Endothelial cell of umbilical vein (primary cell): ENCODE measurements around the gene CLPX. TPM values are rescaled to one million over a fixed set of nuclear protein-coding genes. Genes with fewer than 3 reads are reported as not detected.
"Not testable (repeated sequence)": the region's sequence is repeated elsewhere in the genome, so short reads cannot be mapped to it uniquely, and the experiment has no call there.

Source experiments
- BruUV-seq: library from RNA; stranded (reverse); fragments of 400-500 nt; replicated peaks from 2 replicates; lab custom pipeline; 2021; lab: Mats Ljungman, UMichigan
- CTCF ChIA-PET: fragments of 300-600, 350-600 bp; sonication (Branson Sonifier 250); formaldehyde crosslinking; loops from one replicate; lab custom pipeline; 2021; ENCODE audit warnings: antibody characterized with exemption, inconsistent platforms; lab: Charles Lee
- POLR2A ChIA-PET: fragments of 300-600, 350-600 bp; sonication (Branson Sonifier 250); formaldehyde crosslinking; loops from one replicate; lab custom pipeline; 2021; ENCODE audit warnings: antibody characterized with exemption, inconsistent platforms; lab: Charles Lee
- DNase-seq: peaks from one replicate; pipeline ENCODE4 v3.0.0-alpha.2; 2011; ENCODE audit warnings: low read depth, low spot score
- FAIRE-seq: peaks from 2 replicates; lab custom pipeline; 2011; peaks lifted over from hg19 to GRCh38; lab: Jason Lieb, UNC
- H2AFZ ChIP-seq: 2 replicates; pipeline ENCODE4 v1.6.0; 2012; ENCODE audit warnings: low read depth, low read length, control low read depth, inconsistent platforms
- H3K27ac ChIP-seq: 2 replicates; pipeline ENCODE4 v1.5.1; 2011; ENCODE audit warnings: low read depth, mild to moderate bottlenecking, control low read depth, low read length, moderate library complexity; ENCODE audit not compliant: insufficient read depth
- H3K27me3 ChIP-seq, 2 experiments: 2 replicates each; pipeline versions ENCODE4 v1.6.0 to v1.6.1; 2011; ENCODE audit warnings: low read length in 2 of 2, mixed read lengths in 1 of 2; ENCODE audit not compliant: control insufficient read depth in 2 of 2, insufficient read depth in 2 of 2
- H3K36me3 ChIP-seq, 2 experiments: 2 replicates in 1 of 2; 3 replicates in 1 of 2; pipeline ENCODE4 v1.5.1; 2011; ENCODE audit warnings: low read length in 2 of 2, mild to moderate bottlenecking in 1 of 2, moderate library complexity in 1 of 2; ENCODE audit not compliant: control insufficient read depth in 2 of 2, insufficient read depth in 2 of 2; ENCODE audit errors: extremely low read depth in 1 of 2
- H3K4me1 ChIP-seq: 3 replicates; pipeline ENCODE4 v1.5.1; 2011; ENCODE audit warnings: mild to moderate bottlenecking, low read length; ENCODE audit not compliant: control insufficient read depth, insufficient read depth; ENCODE audit errors: extremely low read depth
- H3K4me2 ChIP-seq: 2 replicates; pipeline ENCODE4 v1.6.1; 2011; ENCODE audit warnings: low read length, control low read depth, mixed read lengths; ENCODE audit not compliant: insufficient read depth
- H3K4me3 ChIP-seq, 3 experiments: fragments of 200-600 bp in 1 of 3; sonication (generic), shearing (Covaris generic) in 1 of 3; replicated peaks in 1 of 3; 2 replicates each; pipeline ENCODE4 v1.5.1; 2011 to 2016; ENCODE audit warnings: control low read depth in 3 of 3, low read length in 3 of 3, mild to moderate bottlenecking in 2 of 3, inconsistent platforms in 1 of 3, low read depth in 1 of 3, moderate library complexity in 1 of 3; ENCODE audit not compliant: insufficient read depth in 1 of 3
- H3K79me2 ChIP-seq: 2 replicates; pipeline ENCODE4 v1.6.0; 2012; ENCODE audit warnings: low read length, inconsistent platforms; ENCODE audit not compliant: control insufficient read depth, insufficient read depth
- H3K9ac ChIP-seq: replicated peaks from 2 replicates; pipeline ENCODE3; 2011; ENCODE audit warnings: low read length, control low read depth; ENCODE audit not compliant: insufficient read depth; ENCODE audit errors: extremely low read depth
- H3K9me1 ChIP-seq: replicated peaks from 3 replicates; pipeline ENCODE4 v1.6.0; 2011; ENCODE audit warnings: mild to moderate bottlenecking, low read length; ENCODE audit not compliant: control insufficient read depth, insufficient read depth; ENCODE audit errors: extremely low read depth
- H3K9me3 ChIP-seq: replicated peaks from 2 replicates; pipeline ENCODE4 v1.5.1; 2012; ENCODE audit warnings: low read length, inconsistent platforms; ENCODE audit not compliant: control insufficient read depth, insufficient read depth
- H4K20me1 ChIP-seq: replicated peaks from 2 replicates; pipeline ENCODE3; 2011; ENCODE audit warnings: mild to moderate bottlenecking, low read length; ENCODE audit not compliant: control insufficient read depth, insufficient read depth; ENCODE audit errors: extremely low read depth
- EZH2 ChIP-seq: IDR thresholded peaks from 2 replicates; pipeline ENCODE4 v1.6.1; 2012; ENCODE audit warnings: borderline replicate concordance, low read depth, mild to moderate bottlenecking, moderate library complexity, low read length, inconsistent platforms; ENCODE audit not compliant: severe bottlenecking
- FOS ChIP-seq: IDR thresholded peaks from 2 replicates; pipeline ENCODE4 v1.6.1; 2011; ENCODE audit warnings: mild to moderate bottlenecking, low read length, moderate library complexity, borderline replicate concordance; ENCODE audit not compliant: insufficient read depth
- GATA2 ChIP-seq: IDR thresholded peaks from 2 replicates; pipeline ENCODE4 v1.7.0; 2011; ENCODE audit warnings: low read depth, mild to moderate bottlenecking, moderate library complexity, mixed read lengths, low read length; ENCODE audit not compliant: insufficient read length, insufficient read depth
- JUN ChIP-seq: IDR thresholded peaks from 2 replicates; pipeline ENCODE4 v1.6.1; 2011; ENCODE audit warnings: borderline replicate concordance, low read depth; ENCODE audit not compliant: insufficient read length, insufficient read depth
- MYC ChIP-seq: IDR thresholded peaks from one replicate; pipeline ENCODE4 v1.6.1; 2011; ENCODE audit warnings: mild to moderate bottlenecking, low read depth, low read length
- POLR2A ChIP-seq: IDR thresholded peaks from 2 replicates; pipeline ENCODE4 v1.6.1; 2012; ENCODE audit warnings: low read depth, mild to moderate bottlenecking, control low read depth, low read length
- POLR2AphosphoS5 ChIP-seq: IDR thresholded peaks from 2 replicates; pipeline ENCODE4 v1.6.1; 2012; ENCODE audit warnings: low read depth, mild to moderate bottlenecking, control low read depth, low read length, moderate library complexity; ENCODE audit not compliant: insufficient read depth
- dilution Hi-C: fragments of 300-500 bp; cut with MboI; formaldehyde crosslinking; loops from one replicate; pipeline ENCODE4 v1.15.0; 2019; ENCODE audit warnings: low sequenced_read_pairs; ENCODE audit not compliant: extremely low pct_ligation_motif_present
- intact Hi-C: fragments of 100-400 bp; cut with micrococcal nuclease; formaldehyde crosslinking; loops from one replicate; pipeline ENCODE4 v1.10.0; 2022
- polyA plus RNA-seq, 4 experiments: library from polyadenylated mRNA; depleted of rRNA in 3 of 4; stranded (reverse) in 3 of 4; unstranded in 1 of 4; fragments of >200 nt; gene quantifications; 2 replicates each; pipeline versions ENCODE4 v1.2.1 to v1.2.3, GENCODE V29; 2011 to 2012; ENCODE audit warnings: missing spikeins in 1 of 4
- total RNA-seq: library from RNA; stranded (reverse); gene quantifications from 2 replicates; pipeline ENCODE4 v1.2.3, GENCODE V29; 2021
- TF ChIP-seq, protein P1 (sequence below): IDR thresholded peaks from 2 replicates; pipeline ENCODE4 v1.6.1; 2011; ENCODE audit not compliant: insufficient read depth, insufficient read length
- TF ChIP-seq, protein P2 (sequence below), 2 donors: IDR thresholded peaks; 1 replicate in 1 of 2; 2 replicates in 1 of 2; pipeline ENCODE4 v1.5.1; 2011; ENCODE audit warnings: low read length in 2 of 2, mild to moderate bottlenecking in 2 of 2, moderate library complexity in 2 of 2, control low read depth in 1 of 2, inconsistent platforms in 1 of 2, low read depth in 1 of 2; ENCODE audit not compliant: insufficient read depth in 1 of 2; ENCODE audit errors: extremely low read depth in 1 of 2

CLPX gene
- total and polyA plus RNA-seq, 2 donors (not counting 3 experiments of a cell fraction or from before 2014, with no cell fraction given): 11.1 to 41.4 TPM

DNA sequence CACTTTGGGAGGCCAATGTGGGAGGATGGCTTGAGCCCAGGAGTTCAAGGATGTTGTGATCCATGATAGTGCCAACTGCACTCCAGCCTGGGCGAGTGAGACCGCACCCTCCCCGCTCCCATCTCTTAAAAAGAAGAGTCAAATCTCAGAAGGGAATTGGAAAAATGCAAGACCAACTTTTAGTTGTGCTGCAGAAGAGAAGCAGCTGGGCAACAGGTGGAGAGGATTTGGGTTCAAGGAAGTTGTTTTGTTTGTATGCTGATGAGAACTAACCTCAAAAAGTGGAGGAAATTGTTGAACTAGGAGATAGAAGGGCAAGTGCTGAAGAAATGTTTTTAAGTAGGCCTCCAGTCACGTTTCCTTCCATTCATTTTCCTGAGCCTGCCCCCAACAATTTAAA, 38.7 kb downstream of the CLPX start:
- POLR2A ChIA-PET: no interaction called here
- CTCF ChIA-PET: no interaction called here
- no TSS peak for BruUV-seq
- Histone ChIP-seq H3K36me3 (peaks cover 3% of the 10 kb centered on the region in 2 experiments), H3K4me3 (no peak overlapping the region), H3K9ac (no peak overlapping the region), H3K27me3 (no peaks in the 10 kb centered on the region), H3K9me1 (no peaks in the 10 kb centered on the region), H3K9me3 (no peaks in the 10 kb centered on the region), H2AFZ (no peak overlapping the region), H3K27ac (no peak overlapping the region), H3K4me2 (no peak overlapping the region), H3K79me2 (no peaks in the 10 kb centered on the region), H3K4me1 (no peaks in the 10 kb centered on the region), H4K20me1 (no peaks in the 10 kb centered on the region)
- TF ChIP-seq FOS (no peak), POLR2A (no peak), EZH2 (no peak), MYC (no peak), GATA2 (no peak), POLR2AphosphoS5 (no peak), JUN (no peak)
- TF ChIP-seq, protein P1, sequence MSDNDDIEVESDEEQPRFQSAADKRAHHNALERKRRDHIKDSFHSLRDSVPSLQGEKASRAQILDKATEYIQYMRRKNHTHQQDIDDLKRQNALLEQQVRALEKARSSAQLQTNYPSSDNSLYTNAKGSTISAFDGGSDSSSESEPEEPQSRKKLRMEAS: no peak
- TF ChIP-seq, protein P2, sequence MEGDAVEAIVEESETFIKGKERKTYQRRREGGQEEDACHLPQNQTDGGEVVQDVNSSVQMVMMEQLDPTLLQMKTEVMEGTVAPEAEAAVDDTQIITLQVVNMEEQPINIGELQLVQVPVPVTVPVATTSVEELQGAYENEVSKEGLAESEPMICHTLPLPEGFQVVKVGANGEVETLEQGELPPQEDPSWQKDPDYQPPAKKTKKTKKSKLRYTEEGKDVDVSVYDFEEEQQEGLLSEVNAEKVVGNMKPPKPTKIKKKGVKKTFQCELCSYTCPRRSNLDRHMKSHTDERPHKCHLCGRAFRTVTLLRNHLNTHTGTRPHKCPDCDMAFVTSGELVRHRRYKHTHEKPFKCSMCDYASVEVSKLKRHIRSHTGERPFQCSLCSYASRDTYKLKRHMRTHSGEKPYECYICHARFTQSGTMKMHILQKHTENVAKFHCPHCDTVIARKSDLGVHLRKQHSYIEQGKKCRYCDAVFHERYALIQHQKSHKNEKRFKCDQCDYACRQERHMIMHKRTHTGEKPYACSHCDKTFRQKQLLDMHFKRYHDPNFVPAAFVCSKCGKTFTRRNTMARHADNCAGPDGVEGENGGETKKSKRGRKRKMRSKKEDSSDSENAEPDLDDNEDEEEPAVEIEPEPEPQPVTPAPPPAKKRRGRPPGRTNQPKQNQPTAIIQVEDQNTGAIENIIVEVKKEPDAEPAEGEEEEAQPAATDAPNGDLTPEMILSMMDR (IDR thresholded peaks at IDR 0.05; ENCODE audit: extremely low read depth in 1 of 2, insufficient read depth in 1 of 2, low read depth in 1 of 2, low read length in 2 of 2): no peak
- FAIRE-seq (no peak), DNase-seq (no peak)
- intact Hi-C loops (no loop called here), dilution Hi-C loops (no loop called here)

DNA sequence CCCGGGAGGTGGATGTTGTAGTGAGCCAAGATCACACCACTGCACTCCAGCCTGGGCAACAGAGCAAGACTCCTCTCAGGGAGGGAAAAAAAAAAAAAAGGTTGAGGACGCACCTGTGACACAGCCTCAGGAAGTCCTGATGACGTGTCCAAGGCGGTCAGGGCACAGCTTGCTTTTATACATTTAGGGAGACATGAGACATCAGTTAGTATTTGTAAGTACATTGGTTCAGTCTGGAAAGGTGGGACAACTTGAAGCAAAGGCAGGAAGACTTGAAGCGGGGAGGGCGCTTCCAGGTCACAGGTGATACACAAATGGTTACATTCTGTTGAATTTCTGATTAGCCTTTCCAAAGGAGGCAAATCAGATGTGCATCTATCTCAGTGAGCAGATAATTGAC, 46.5 kb downstream of the CLPX start:
- H3K27me3 ChIP-seq, H3K36me3 ChIP-seq, H3K4me3 ChIP-seq, intact Hi-C loops, H3K4me1 ChIP-seq, BruUV-seq, DNase-seq, H3K9me1 ChIP-seq, H4K20me1 ChIP-seq, FAIRE-seq, H2AFZ ChIP-seq, POLR2A ChIA-PET, H3K4me2 ChIP-seq, H3K79me2 ChIP-seq, H3K27ac ChIP-seq, dilution Hi-C loops, H3K9ac ChIP-seq, H3K9me3 ChIP-seq: not testable (repeated sequence)
- CTCF ChIA-PET: interaction anchor here (1.2 kb wide), 1 partner anchor 10 kb away, joined by 3 read pairs; no protein-coding TSS in a partner anchor

- DNase-seq, POLR2A ChIA-PET, H4K20me1 ChIP-seq, H3K4me3 ChIP-seq, H3K9ac ChIP-seq, H3K27me3 ChIP-seq, H2AFZ ChIP-seq, H3K27ac ChIP-seq, H3K36me3 ChIP-seq, H3K4me2 ChIP-seq, H3K4me1 ChIP-seq, dilution Hi-C loops, H3K79me2 ChIP-seq, BruUV-seq, intact Hi-C loops, FAIRE-seq, H3K9me1 ChIP-seq, H3K9me3 ChIP-seq, CTCF ChIA-PET: not testable (repeated sequence)
These were observed 47.2 kb downstream of the CLPX start for GRCh38 chr15:65137893-65138292.
